ENCODE data around the gene PTPRM. TPM values are rescaled to one million over a fixed set of nuclear protein-coding genes. Genes with fewer than 3 reads are reported as not detected.

PTPRM gene
- total and polyA plus RNA-seq, 2 of the 4 experiments (the other 2 are of a cell fraction) = 28.3 to 51.2 TPM

DNA sequence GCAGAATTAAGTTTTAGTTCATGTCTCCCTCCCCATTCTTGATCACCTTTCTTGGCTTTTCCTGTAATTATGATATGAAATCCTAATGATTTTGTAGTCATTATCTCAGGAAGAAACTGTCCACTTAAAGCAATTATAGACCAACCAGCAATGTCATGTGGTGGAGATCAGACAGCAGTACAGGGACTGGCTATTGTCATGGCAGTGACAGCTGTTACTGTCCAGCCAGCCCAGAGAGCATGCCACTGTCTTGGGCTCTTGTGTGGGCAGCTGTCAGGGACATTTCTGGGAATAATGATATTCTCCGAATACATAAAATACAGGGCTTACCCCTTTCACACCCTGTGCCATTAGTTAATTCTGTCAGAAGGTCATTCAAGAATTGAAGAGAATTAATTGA, 686.8 kb downstream of the PTPRM start:
- Histone ChIP-seq H2BK20ac (ENCODE audit: low read depth, low read length) (no peak overlapping the region), H3K14ac (replicated peaks; ENCODE audit: low read depth, low read length) (no peak overlapping the region), H4K8ac (ENCODE audit: low read depth in 2 of 2, low read length in 2 of 2) (no peak overlapping the region), H4K5ac (ENCODE audit: low read depth, low read length) (no peak overlapping the region), H3K4ac (ENCODE audit: low read depth, low read length) (no peak overlapping the region), H3K4me3 (ENCODE audit: insufficient read depth, low read depth, low read length) (no peak overlapping the region), H3K18ac (ENCODE audit: low read depth, low read length) (no peak overlapping the region), H3K4me2 (ENCODE audit: low read depth, low read length) (no peak overlapping the region), H2AK5ac (ENCODE audit: low read depth, low read length) (no peak overlapping the region), H2BK120ac (ENCODE audit: low read depth, low read length) (no peak overlapping the region), H3K56ac (ENCODE audit: extremely low read depth, insufficient read depth, low read length) (no peak overlapping the region), H3K23ac (ENCODE audit: low read depth, low read length) (no peak overlapping the region), H3K9ac (ENCODE audit: low read depth, low read length) (no peak overlapping the region), H4K91ac (ENCODE audit: insufficient read depth, low read depth, low read length) (no peak overlapping the region), H3K4me1 (ENCODE audit: control insufficient read depth, insufficient read depth, low read length) (peaks cover 4% of the 10 kb centered on the region), H2AFZ (replicated peaks; ENCODE audit: low read length, poor library complexity) (no peak overlapping the region), H4K20me1 (ENCODE audit: insufficient read depth, low read length) (no peaks in the 10 kb centered on the region), H2BK15ac (ENCODE audit: low read depth, low read length) (no peak overlapping the region), H3K27ac (ENCODE audit: insufficient read depth, low read length) (no peak overlapping the region), H3K36me3 (ENCODE audit: control insufficient read depth, insufficient read depth, low read length) (peaks cover 3% of the 10 kb centered on the region; the same call in 1 of the 2 replicates), H3K9me1 (ENCODE audit: insufficient read depth, low read length) (peaks cover 6% of the 10 kb centered on the region; the same call in 1 of the 2 replicates), H3K9me3 (ENCODE audit: control insufficient read depth, insufficient read depth, low read length) (no peaks in the 10 kb centered on the region), H3K27me3 (ENCODE audit: control insufficient read depth, insufficient read depth, low read length) (no peaks in the 10 kb centered on the region), H3K79me1 (ENCODE audit: low read depth in 1 of 2, low read length in 2 of 2) (no peaks in the 10 kb centered on the region), H2BK5ac (ENCODE audit: low read depth, low read length, poor library complexity, severe bottlenecking) (no peak overlapping the region), H2AK9ac (replicated peaks; ENCODE audit: low read depth, low read length, poor library complexity) (no peak overlapping the region)
- no peak for ATAC-seq (ENCODE audit: low read depth)
- TF ChIP-seq MAFK (IDR thresholded peaks at IDR 0.05; ENCODE audit: low read depth, low read length) (no peak), RFX5 (IDR thresholded peaks at IDR 0.05; ENCODE audit: low read depth, low read length) (no peak), POLR2A (IDR thresholded peaks at IDR 0.05; ENCODE audit: low read depth, low read length) (no peak), CEBPB (IDR thresholded peaks at IDR 0.05; ENCODE audit: low read depth, low read length) (no peak), MXI1 (IDR thresholded peaks at IDR 0.05; ENCODE audit: borderline replicate concordance, low read depth, low read length) (no peak), SMC3 (IDR thresholded peaks at IDR 0.05; ENCODE audit: low read depth, low read length) (no peak), BHLHE40 (IDR thresholded peaks at IDR 0.05; ENCODE audit: low read depth, low read length) (no peak)
- TF ChIP-seq, protein P1, sequence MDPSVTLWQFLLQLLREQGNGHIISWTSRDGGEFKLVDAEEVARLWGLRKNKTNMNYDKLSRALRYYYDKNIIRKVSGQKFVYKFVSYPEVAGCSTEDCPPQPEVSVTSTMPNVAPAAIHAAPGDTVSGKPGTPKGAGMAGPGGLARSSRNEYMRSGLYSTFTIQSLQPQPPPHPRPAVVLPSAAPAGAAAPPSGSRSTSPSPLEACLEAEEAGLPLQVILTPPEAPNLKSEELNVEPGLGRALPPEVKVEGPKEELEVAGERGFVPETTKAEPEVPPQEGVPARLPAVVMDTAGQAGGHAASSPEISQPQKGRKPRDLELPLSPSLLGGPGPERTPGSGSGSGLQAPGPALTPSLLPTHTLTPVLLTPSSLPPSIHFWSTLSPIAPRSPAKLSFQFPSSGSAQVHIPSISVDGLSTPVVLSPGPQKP (IDR thresholded peaks at IDR 0.05; ENCODE audit: borderline replicate concordance, low read depth, low read length) = no peak
- intact Hi-C loops (cut with micrococcal nuclease) (no loop called here), in situ Hi-C loops (cut with MboI; ENCODE audit: low sequenced_read_pairs) (no loop called here), dilution Hi-C loops (cut with HindIII; ENCODE audit: low sequenced_read_pairs, unreplicated experiment) (no loop called here)
- whole genome bisulfite sequencing, 2 experiments (ENCODE audit: extremely low coverage in 2 of 2, insufficient read length in 1 of 2) = no CpG with 5 or more reads among the region's 1 CpG
- BruUV-seq (replicated peaks) = no TSS peak
- CTCF ChIA-PET = no interaction called here
- no peak for DNase-seq
- POLR2A ChIA-PET (ENCODE audit: unreplicated experiment) = no interaction called here
